Endothelial cell of umbilical vein (primary cell): ENCODE data around the gene RALBP1. TPM values are rescaled to one million over a fixed set of nuclear protein-coding genes. Genes with fewer than 3 reads are reported as not detected.
A peak's percentile ranks its signal among the peaks of the same experiment; 100 is the strongest.

Source experiments
- Bru-seq: library from RNA; stranded (reverse); fragments of 400-500 nt; gene quantifications from one replicate; lab custom pipeline; 2021; lab: Mats Ljungman, UMichigan
- BruChase-seq, 2 experiments: library from RNA; stranded (reverse); fragments of 400-500 nt; gene quantifications; one replicate each; lab custom pipeline; 2021; lab: Mats Ljungman, UMichigan
- BruUV-seq: library from RNA; stranded (reverse); fragments of 400-500 nt; replicated peaks from 2 replicates; lab custom pipeline; 2021; lab: Mats Ljungman, UMichigan
- CTCF ChIA-PET: fragments of 300-600, 350-600 bp; sonication (Branson Sonifier 250); formaldehyde crosslinking; loops from one replicate; lab custom pipeline; 2021; ENCODE audit warnings: antibody characterized with exemption, inconsistent platforms; lab: Charles Lee
- POLR2A ChIA-PET: fragments of 300-600, 350-600 bp; sonication (Branson Sonifier 250); formaldehyde crosslinking; loops from one replicate; lab custom pipeline; 2021; ENCODE audit warnings: antibody characterized with exemption, inconsistent platforms; lab: Charles Lee
- DNase-seq: peaks from one replicate; pipeline ENCODE4 v3.0.0-alpha.2; 2011; ENCODE audit warnings: low read depth, low spot score
- FAIRE-seq: peaks from 2 replicates; lab custom pipeline; 2011; peaks lifted over from hg19 to GRCh38; lab: Jason Lieb, UNC
- H2AFZ ChIP-seq: 2 replicates; pipeline ENCODE4 v1.6.0; 2012; ENCODE audit warnings: low read depth, low read length, control low read depth, inconsistent platforms
- H3K27ac ChIP-seq: 2 replicates; pipeline ENCODE4 v1.5.1; 2011; ENCODE audit warnings: low read depth, mild to moderate bottlenecking, control low read depth, low read length, moderate library complexity; ENCODE audit not compliant: insufficient read depth
- H3K27me3 ChIP-seq, 2 experiments: 2 replicates each; pipeline versions ENCODE4 v1.6.0 to v1.6.1; 2011; ENCODE audit warnings: low read length in 2 of 2, mixed read lengths in 1 of 2; ENCODE audit not compliant: control insufficient read depth in 2 of 2, insufficient read depth in 2 of 2
- H3K36me3 ChIP-seq, 2 experiments: 2 replicates in 1 of 2; 3 replicates in 1 of 2; pipeline ENCODE4 v1.5.1; 2011; ENCODE audit warnings: low read length in 2 of 2, mild to moderate bottlenecking in 1 of 2, moderate library complexity in 1 of 2; ENCODE audit not compliant: control insufficient read depth in 2 of 2, insufficient read depth in 2 of 2; ENCODE audit errors: extremely low read depth in 1 of 2
- H3K4me1 ChIP-seq: 3 replicates; pipeline ENCODE4 v1.5.1; 2011; ENCODE audit warnings: mild to moderate bottlenecking, low read length; ENCODE audit not compliant: control insufficient read depth, insufficient read depth; ENCODE audit errors: extremely low read depth
- H3K4me2 ChIP-seq: 2 replicates; pipeline ENCODE4 v1.6.1; 2011; ENCODE audit warnings: low read length, control low read depth, mixed read lengths; ENCODE audit not compliant: insufficient read depth
- H3K4me3 ChIP-seq, 3 experiments: fragments of 200-600 bp in 1 of 3; sonication (generic), shearing (Covaris generic) in 1 of 3; replicated peaks in 1 of 3; 2 replicates each; pipeline ENCODE4 v1.5.1; 2011 to 2016; ENCODE audit warnings: control low read depth in 3 of 3, low read length in 3 of 3, mild to moderate bottlenecking in 2 of 3, inconsistent platforms in 1 of 3, low read depth in 1 of 3, moderate library complexity in 1 of 3; ENCODE audit not compliant: insufficient read depth in 1 of 3
- H3K79me2 ChIP-seq: 2 replicates; pipeline ENCODE4 v1.6.0; 2012; ENCODE audit warnings: low read length, inconsistent platforms; ENCODE audit not compliant: control insufficient read depth, insufficient read depth
- H3K9ac ChIP-seq: replicated peaks from 2 replicates; pipeline ENCODE3; 2011; ENCODE audit warnings: low read length, control low read depth; ENCODE audit not compliant: insufficient read depth; ENCODE audit errors: extremely low read depth
- H3K9me1 ChIP-seq: replicated peaks from 3 replicates; pipeline ENCODE4 v1.6.0; 2011; ENCODE audit warnings: mild to moderate bottlenecking, low read length; ENCODE audit not compliant: control insufficient read depth, insufficient read depth; ENCODE audit errors: extremely low read depth
- H3K9me3 ChIP-seq: replicated peaks from 2 replicates; pipeline ENCODE4 v1.5.1; 2012; ENCODE audit warnings: low read length, inconsistent platforms; ENCODE audit not compliant: control insufficient read depth, insufficient read depth
- H4K20me1 ChIP-seq: replicated peaks from 2 replicates; pipeline ENCODE3; 2011; ENCODE audit warnings: mild to moderate bottlenecking, low read length; ENCODE audit not compliant: control insufficient read depth, insufficient read depth; ENCODE audit errors: extremely low read depth
- EZH2 ChIP-seq: IDR thresholded peaks from 2 replicates; pipeline ENCODE4 v1.6.1; 2012; ENCODE audit warnings: borderline replicate concordance, low read depth, mild to moderate bottlenecking, moderate library complexity, low read length, inconsistent platforms; ENCODE audit not compliant: severe bottlenecking
- GATA2 ChIP-seq: IDR thresholded peaks from 2 replicates; pipeline ENCODE4 v1.7.0; 2011; ENCODE audit warnings: low read depth, mild to moderate bottlenecking, moderate library complexity, mixed read lengths, low read length; ENCODE audit not compliant: insufficient read length, insufficient read depth
- JUN ChIP-seq: IDR thresholded peaks from 2 replicates; pipeline ENCODE4 v1.6.1; 2011; ENCODE audit warnings: borderline replicate concordance, low read depth; ENCODE audit not compliant: insufficient read length, insufficient read depth
- MYC ChIP-seq: IDR thresholded peaks from one replicate; pipeline ENCODE4 v1.6.1; 2011; ENCODE audit warnings: mild to moderate bottlenecking, low read depth, low read length
- POLR2A ChIP-seq: IDR thresholded peaks from 2 replicates; pipeline ENCODE4 v1.6.1; 2012; ENCODE audit warnings: low read depth, mild to moderate bottlenecking, control low read depth, low read length
- POLR2AphosphoS5 ChIP-seq: IDR thresholded peaks from 2 replicates; pipeline ENCODE4 v1.6.1; 2012; ENCODE audit warnings: low read depth, mild to moderate bottlenecking, control low read depth, low read length, moderate library complexity; ENCODE audit not compliant: insufficient read depth
- dilution Hi-C: fragments of 300-500 bp; cut with MboI; formaldehyde crosslinking; loops from one replicate; pipeline ENCODE4 v1.15.0; 2019; ENCODE audit warnings: low sequenced_read_pairs; ENCODE audit not compliant: extremely low pct_ligation_motif_present
- intact Hi-C: fragments of 100-400 bp; cut with micrococcal nuclease; formaldehyde crosslinking; loops from one replicate; pipeline ENCODE4 v1.10.0; 2022
- long read RNA-seq: library from polyadenylated mRNA; stranded (forward); transcript quantifications from one replicate; pipeline ENCODE4 v2.0.0, GENCODE V29; 2021
- polyA minus RNA-seq, 3 experiments: library from RNA; depleted of rRNA, polyadenylated mRNA; stranded (reverse); fragments of >200 nt; gene quantifications; 1 replicate in 1 of 3; 2 replicates in 2 of 3; pipeline ENCODE4 v1.2.3, GENCODE V29; 2011
- polyA plus RNA-seq, 4 experiments: library from polyadenylated mRNA; depleted of rRNA in 3 of 4; stranded (reverse) in 3 of 4; unstranded in 1 of 4; fragments of >200 nt; gene quantifications; 2 replicates each; pipeline versions ENCODE4 v1.2.1 to v1.2.3, GENCODE V29; 2011 to 2012; ENCODE audit warnings: missing spikeins in 1 of 4
- total RNA-seq: library from RNA; stranded (reverse); gene quantifications from 2 replicates; pipeline ENCODE4 v1.2.3, GENCODE V29; 2021
- TF ChIP-seq, protein P1 (sequence below): IDR thresholded peaks from 2 replicates; pipeline ENCODE4 v1.6.1; 2011; ENCODE audit not compliant: insufficient read depth, insufficient read length
- TF ChIP-seq, protein P2 (sequence below), 2 donors: IDR thresholded peaks; 1 replicate in 1 of 2; 2 replicates in 1 of 2; pipeline ENCODE4 v1.5.1; 2011; ENCODE audit warnings: low read length in 2 of 2, mild to moderate bottlenecking in 2 of 2, moderate library complexity in 2 of 2, control low read depth in 1 of 2, inconsistent platforms in 1 of 2, low read depth in 1 of 2; ENCODE audit not compliant: insufficient read depth in 1 of 2; ENCODE audit errors: extremely low read depth in 1 of 2

The RALBP1 gene
- total RNA-seq (63.5 and 68.4 TPM in 2 replicates), polyA plus RNA-seq (55.1 and 55.8 TPM in 2 replicates), polyA minus RNA-seq (33.9 and 40.6 TPM in 2 replicates), Bru-seq, nascent RNA (percentile 76 among the genes with signal in this experiment), BruChase-seq, experiment 1, labeled RNA remaining after a 6-hour chase (percentile 86 among the genes with signal in this experiment), BruChase-seq, experiment 2, labeled RNA remaining after a 2-hour chase (percentile 71 among the genes with signal in this experiment)
- 47.7 and 49.2 TPM in 2 replicates for polyA plus RNA-seq (2011; cell fraction: cytosol; rRNA removed)
- 23.7 and 27.3 TPM in 2 replicates for polyA plus RNA-seq (2011; cell fraction: nucleus; rRNA removed)
- polyA plus RNA-seq (2012), result 48.6 and 59.5 TPM in 2 replicates
- polyA minus RNA-seq (2011; cell fraction: cytosol; rRNA and poly(A)+ RNA removed), result 28.3 TPM
- 14.5 and 17.4 TPM in 2 replicates for polyA minus RNA-seq (2011; cell fraction: nucleus; rRNA and poly(A)+ RNA removed)
- long read RNA-seq, full-length matches to known transcripts, result 99 of 154 reads
- long read RNA-seq, partial matches to known transcripts, result 48 of 154 reads
- long read RNA-seq, other reads (novel, unspliced or antisense), result 7 of 154 reads

DNA sequence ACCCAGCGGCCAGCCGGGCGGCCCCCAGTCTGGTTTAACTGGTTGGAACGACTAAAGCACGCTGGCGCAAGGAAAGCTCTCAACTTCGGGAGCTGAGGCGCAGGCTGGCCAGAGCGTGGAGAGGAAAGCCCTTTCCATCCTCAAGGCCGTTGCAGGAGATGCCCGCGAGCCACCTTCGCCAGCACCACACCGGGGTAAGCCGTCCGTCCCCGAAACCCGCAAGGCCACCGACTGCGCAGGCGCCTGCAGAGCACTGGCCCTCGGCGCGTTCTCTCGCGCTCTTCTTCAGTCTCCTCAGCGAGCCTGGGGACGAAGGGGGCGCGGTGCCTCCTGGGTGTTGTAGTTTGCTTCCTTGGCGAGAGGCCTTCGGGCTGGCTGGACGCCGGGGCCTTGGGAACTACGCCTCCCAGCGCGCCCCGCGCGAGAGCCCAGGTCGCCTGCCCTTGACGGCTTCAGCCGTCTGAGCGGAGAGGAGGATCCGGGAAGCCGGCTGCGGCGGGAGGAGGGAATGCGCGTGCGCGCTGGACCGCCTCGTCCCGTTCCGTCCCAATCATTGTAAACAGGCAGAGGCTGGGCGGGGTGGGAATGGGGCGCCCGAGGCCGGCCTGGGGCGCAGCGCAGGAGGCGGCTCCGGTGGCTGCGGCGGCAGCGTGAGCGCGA, at the start of gene RALBP1:
Gene RALBP1, plus strand, starts transcription at position 531 of the 660 bp plus-strand sequence. CDS start 37,533 bp downstream, outside the sequence.
- ChIA-PET CTCF (interaction anchor here (1.1 to 3.6 kb wide), 2 partner anchors 41 to 109 kb away, joined by 3 to 17 read pairs; no protein-coding TSS in a partner anchor), POLR2A (no interaction called here)
- Histone ChIP-seq H3K9me3 (no peaks in the 10 kb centered on the region), H3K27me3 (no peaks in the 10 kb centered on the region), H3K4me1 (peaks cover 14% of the 10 kb centered on the region), H3K4me2 (peak within 1 kb of the TSS; percentile 98), H3K4me3 (peak within 1 kb of the TSS; percentile 90 to 100 (median 91)), H4K20me1 (no peaks in the 10 kb centered on the region), H3K36me3 (no peaks in the 10 kb centered on the region), H3K79me2 (peaks cover 45% of the 10 kb centered on the region), H3K9ac (peak within 1 kb of the TSS; percentile 90), H2AFZ (peak within 1 kb of the TSS; percentile 87), H3K9me1 (no peaks in the 10 kb centered on the region), H3K27ac (peak within 1 kb of the TSS; percentile 74)
- TF ChIP-seq, protein P1, sequence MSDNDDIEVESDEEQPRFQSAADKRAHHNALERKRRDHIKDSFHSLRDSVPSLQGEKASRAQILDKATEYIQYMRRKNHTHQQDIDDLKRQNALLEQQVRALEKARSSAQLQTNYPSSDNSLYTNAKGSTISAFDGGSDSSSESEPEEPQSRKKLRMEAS, result no peak
- TF ChIP-seq JUN (no peak), EZH2 (no peak), GATA2 (no peak), POLR2A (peak; percentile 93), POLR2AphosphoS5 (peak; percentile 40), MYC (no peak)
- TF ChIP-seq, protein P2, sequence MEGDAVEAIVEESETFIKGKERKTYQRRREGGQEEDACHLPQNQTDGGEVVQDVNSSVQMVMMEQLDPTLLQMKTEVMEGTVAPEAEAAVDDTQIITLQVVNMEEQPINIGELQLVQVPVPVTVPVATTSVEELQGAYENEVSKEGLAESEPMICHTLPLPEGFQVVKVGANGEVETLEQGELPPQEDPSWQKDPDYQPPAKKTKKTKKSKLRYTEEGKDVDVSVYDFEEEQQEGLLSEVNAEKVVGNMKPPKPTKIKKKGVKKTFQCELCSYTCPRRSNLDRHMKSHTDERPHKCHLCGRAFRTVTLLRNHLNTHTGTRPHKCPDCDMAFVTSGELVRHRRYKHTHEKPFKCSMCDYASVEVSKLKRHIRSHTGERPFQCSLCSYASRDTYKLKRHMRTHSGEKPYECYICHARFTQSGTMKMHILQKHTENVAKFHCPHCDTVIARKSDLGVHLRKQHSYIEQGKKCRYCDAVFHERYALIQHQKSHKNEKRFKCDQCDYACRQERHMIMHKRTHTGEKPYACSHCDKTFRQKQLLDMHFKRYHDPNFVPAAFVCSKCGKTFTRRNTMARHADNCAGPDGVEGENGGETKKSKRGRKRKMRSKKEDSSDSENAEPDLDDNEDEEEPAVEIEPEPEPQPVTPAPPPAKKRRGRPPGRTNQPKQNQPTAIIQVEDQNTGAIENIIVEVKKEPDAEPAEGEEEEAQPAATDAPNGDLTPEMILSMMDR (IDR thresholded peaks at IDR 0.05; ENCODE audit: extremely low read depth in 1 of 2, insufficient read depth in 1 of 2, low read depth in 1 of 2, low read length in 2 of 2), result peak in 1 of 2 donors; percentile 11
- peak; percentile 99 for FAIRE-seq
- intact Hi-C loops, result loop anchor here (1.0 to 10.0 kb wide), 6 partner anchors 42 to 373 kb away; partner anchors contain the start of genes NDUFV2 and TWSG1
- DNase-seq, result peak; percentile 100
- BruUV-seq, result no TSS peak
- dilution Hi-C loops, result no loop called here
